H1 (cell line): ENCODE results near the gene C2CD4A. TPM values are rescaled to one million over a fixed set of nuclear protein-coding genes. Genes with fewer than 3 reads are reported as not detected.

Experiments
- CTCF ChIA-PET: fragments of 300-600 bp; sonication (Branson Sonifier 250); formaldehyde crosslinking; loops from one replicate; lab custom pipeline; 2021; ENCODE audit not compliant: partially characterized antibody; lab: Charles Lee
- POLR2A ChIA-PET: fragments of 300-600 bp; sonication (Branson Sonifier 250); formaldehyde crosslinking; loops from one replicate; lab custom pipeline; 2021; ENCODE audit warnings: inconsistent platforms; ENCODE audit not compliant: partially characterized antibody; lab: Charles Lee
- DNase-seq, 2 experiments: peaks; one replicate each; pipeline versions ENCODE4 v3.0.0 to v3.0.0-alpha.2; 2010 to 2022; ENCODE audit warnings: low spot score in 2 of 2, low read depth in 1 of 2, mixed read lengths in 1 of 2
- FAIRE-seq: peaks from 2 replicates; lab custom pipeline; 2011; peaks lifted over from hg19 to GRCh38; lab: Jason Lieb, UNC
- H2AFZ ChIP-seq: 2 replicates; pipeline ENCODE4 v1.8.1; 2012; ENCODE audit warnings: low read length, inconsistent platforms
- H2AK5ac ChIP-seq: 2 replicates; pipeline ENCODE4 v1.6.1; 2013; ENCODE audit warnings: low read depth, low read length
- H2BK120ac ChIP-seq: replicated peaks from 2 replicates; pipeline ENCODE3; 2013; ENCODE audit warnings: low read depth, low read length, inconsistent platforms
- H2BK12ac ChIP-seq: 2 replicates; pipeline ENCODE4 v1.6.1; 2013; ENCODE audit warnings: low read depth, low read length
- H2BK15ac ChIP-seq: 2 replicates; pipeline ENCODE4 v1.6.1; 2013; ENCODE audit warnings: low read length
- H2BK20ac ChIP-seq: 2 replicates; pipeline ENCODE4 v1.6.1; 2013; ENCODE audit warnings: low read length
- H2BK5ac ChIP-seq: 2 replicates; pipeline ENCODE4 v1.6.1; 2013; ENCODE audit warnings: low read depth, low read length
- H3K14ac ChIP-seq: 2 replicates; pipeline ENCODE4 v1.6.1; 2013; ENCODE audit warnings: inconsistent platforms; ENCODE audit not compliant: insufficient read length
- H3K18ac ChIP-seq: 2 replicates; pipeline ENCODE4 v1.6.1; 2013; ENCODE audit warnings: low read length; ENCODE audit errors: extremely low read depth
- H3K23ac ChIP-seq: 2 replicates; pipeline ENCODE4 v1.6.1; 2013; ENCODE audit warnings: inconsistent platforms; ENCODE audit not compliant: insufficient read length
- H3K23me2 ChIP-seq: 2 replicates; pipeline ENCODE4 v1.6.1; 2013; ENCODE audit warnings: low read depth, low read length
- H3K27ac ChIP-seq: 2 replicates; pipeline ENCODE4 v1.6.1; 2011; ENCODE audit warnings: low read depth, low read length, inconsistent platforms
- H3K27me3 ChIP-seq, 4 experiments: replicated peaks in 1 of 4; 1 replicate in 1 of 4; 2 replicates in 3 of 4; pipeline versions ENCODE4 v1.6.1 to v1.8.1; 2011 to 2013; ENCODE audit warnings: low read length in 3 of 4, mild to moderate bottlenecking in 3 of 4, inconsistent platforms in 2 of 4, mixed read lengths in 2 of 4, moderate library complexity in 1 of 4; ENCODE audit not compliant: control insufficient read depth in 3 of 4, insufficient read depth in 3 of 4; ENCODE audit errors: extremely low read depth in 1 of 4
- H3K36me3 ChIP-seq, 4 experiments: 2 replicates each; pipeline versions ENCODE4 v1.6.1 to v1.8.1; 2011 to 2013; ENCODE audit warnings: mild to moderate bottlenecking in 4 of 4, low read length in 3 of 4, moderate library complexity in 2 of 4, control low read depth in 1 of 4, inconsistent platforms in 1 of 4; ENCODE audit not compliant: insufficient read depth in 4 of 4, control insufficient read depth in 2 of 4
- H3K4ac ChIP-seq: replicated peaks from 2 replicates; pipeline ENCODE3; 2013; ENCODE audit warnings: low read length, low read depth, mixed read lengths, inconsistent platforms; ENCODE audit not compliant: insufficient read length
- H3K4me1 ChIP-seq, 4 experiments: replicated peaks in 1 of 4; 1 replicate in 1 of 4; 2 replicates in 3 of 4; pipeline versions ENCODE4 v1.6.1 to v1.8.1; 2011 to 2013; ENCODE audit warnings: low read length in 3 of 4, inconsistent platforms in 2 of 4, mixed read lengths in 1 of 4; ENCODE audit not compliant: insufficient read depth in 4 of 4, control insufficient read depth in 3 of 4
- H3K4me2 ChIP-seq, 2 experiments: 2 replicates each; pipeline versions ENCODE4 v1.6.1 to v1.8.1; 2011 to 2013; ENCODE audit warnings: low read depth in 2 of 2, low read length in 2 of 2, control low read depth in 1 of 2, inconsistent platforms in 1 of 2, mild to moderate bottlenecking in 1 of 2; ENCODE audit not compliant: insufficient read depth in 1 of 2
- H3K4me3 ChIP-seq, 4 experiments: fragments of 200-600, 300-600 bp in 1 of 4; sonication (generic), shearing (Covaris generic), sonication (Bioruptor Twin) in 1 of 4; 2 replicates each; pipeline versions ENCODE4 v1.5.1 to v1.8.1; 2011 to 2016; ENCODE audit warnings: low read length in 4 of 4, low read depth in 3 of 4, control low read depth in 2 of 4, inconsistent platforms in 2 of 4, mild to moderate bottlenecking in 2 of 4, mixed read lengths in 1 of 4, moderate library complexity in 1 of 4; ENCODE audit not compliant: insufficient read depth in 2 of 4; ENCODE audit errors: extremely low read depth in 1 of 4
- H3K56ac ChIP-seq: replicated peaks from 2 replicates; pipeline ENCODE3; 2013; ENCODE audit warnings: low read depth, mild to moderate bottlenecking, mixed read lengths, low read length, inconsistent platforms; ENCODE audit not compliant: insufficient read length
- H3K79me1 ChIP-seq: 2 replicates; pipeline ENCODE4 v1.6.1; 2013; ENCODE audit warnings: low read depth, low read length, control low read depth
- H3K79me2 ChIP-seq, 2 experiments: 2 replicates each; pipeline versions ENCODE4 v1.6.1 to v1.8.1; 2012 to 2013; ENCODE audit warnings: low read length in 2 of 2, mild to moderate bottlenecking in 2 of 2, inconsistent platforms in 1 of 2; ENCODE audit not compliant: insufficient read depth in 2 of 2, control insufficient read depth in 1 of 2
- H3K9ac ChIP-seq, 4 experiments: replicated peaks in 1 of 4; 1 replicate in 1 of 4; 2 replicates in 3 of 4; pipeline versions ENCODE4 v1.6.1 to v1.8.1; 2011 to 2013; ENCODE audit warnings: low read depth in 3 of 4, low read length in 3 of 4, control low read depth in 2 of 4, mild to moderate bottlenecking in 2 of 4, moderate library complexity in 2 of 4, inconsistent platforms in 1 of 4; ENCODE audit errors: extremely low read depth in 1 of 4
- H3K9me3 ChIP-seq, 2 experiments: 2 replicates each; pipeline versions ENCODE4 v1.6.1 to v1.8.1; 2012 to 2013; ENCODE audit warnings: mild to moderate bottlenecking in 2 of 2, moderate library complexity in 2 of 2, control low read depth in 1 of 2, inconsistent platforms in 1 of 2, low read depth in 1 of 2, low read length in 1 of 2, mixed read lengths in 1 of 2; ENCODE audit not compliant: insufficient read depth in 2 of 2
- H4K20me1 ChIP-seq, 2 experiments: replicated peaks in 1 of 2; 2 replicates each; pipeline versions ENCODE3 to v1.8.1; 2011 to 2013; ENCODE audit warnings: inconsistent platforms in 2 of 2, low read length in 2 of 2, mild to moderate bottlenecking in 1 of 2; ENCODE audit not compliant: insufficient read depth in 2 of 2, control insufficient read depth in 1 of 2
- H4K5ac ChIP-seq: 2 replicates; pipeline ENCODE4 v1.6.1; 2013; ENCODE audit warnings: low read length, low read depth, mixed read lengths, inconsistent platforms; ENCODE audit not compliant: insufficient read length
- H4K8ac ChIP-seq: 2 replicates; pipeline ENCODE4 v1.8.0; 2013; ENCODE audit warnings: mild to moderate bottlenecking, moderate library complexity, low read length, inconsistent platforms; ENCODE audit not compliant: insufficient read depth; ENCODE audit errors: extremely low read depth
- H4K91ac ChIP-seq: replicated peaks from 2 replicates; pipeline ENCODE3; 2013; ENCODE audit warnings: low read length, mixed read lengths, inconsistent platforms; ENCODE audit not compliant: insufficient read length
- FOSL1 ChIP-seq: IDR thresholded peaks from 2 replicates; pipeline ENCODE4 v1.6.1; 2011; ENCODE audit warnings: mild to moderate bottlenecking, low read depth, low read length, moderate library complexity; ENCODE audit not compliant: insufficient read depth
- MAX ChIP-seq: IDR thresholded peaks from 2 replicates; pipeline ENCODE4 v1.6.1; 2012; ENCODE audit warnings: inconsistent platforms
- RAD21 ChIP-seq, 2 experiments: IDR thresholded peaks in 1 of 2; conservative IDR thresholded peaks in 1 of 2; 2 replicates each; pipeline ENCODE4 v1.6.1; 2011; ENCODE audit warnings: low read depth in 2 of 2, low read length in 2 of 2, improper control_type of control experiment in 1 of 2, inconsistent platforms in 1 of 2, mild to moderate bottlenecking in 1 of 2, moderate library complexity in 1 of 2
- WGBS, 2 experiments: shearing (Covaris generic) in 1 of 2; methylation state at CpG; one replicate each; pipeline versions ENCODE4 v1.1.6 to v1.1.7; 2013 to 2015; ENCODE audit warnings: low lambda C conversion rate in 2 of 2, mixed read lengths in 2 of 2, inconsistent platforms in 1 of 2, low coverage in 1 of 2, missing lambda C conversion rate in 1 of 2; ENCODE audit not compliant: insufficient replicate concordance in 2 of 2, insufficient coverage in 1 of 2, insufficient read length in 1 of 2; ENCODE audit errors: extremely low coverage in 1 of 2, missing lambda C conversion rate in 1 of 2; 5-methylcytosine and 5-hydroxymethylcytosine counted together
- polyA plus RNA-seq, 7 experiments: library from polyadenylated mRNA; depleted of rRNA in 3 of 7; stranded (reverse) in 5 of 7; unstranded in 2 of 7; fragments of >200 nt in 5 of 7; fragments of 200-250 nt in 2 of 7; gene quantifications; 1 replicate in 5 of 7; 2 replicates in 1 of 7; 4 replicates in 1 of 7; pipeline versions ENCODE4 v1.2.1 to v1.2.3, GENCODE V29; 2011 to 2013; ENCODE audit warnings: missing spikeins in 2 of 7, mixed read lengths in 2 of 7
- total RNA-seq: library from RNA; stranded (reverse); fragmentation: NEBNext Ultra II Directional; extraction: Animal tissue kit (Norgen Biotek cat#: 25700); gene quantifications from 2 replicates; pipeline ENCODE4 v1.2.1, GENCODE V29; 2021

The C2CD4A gene
- total and polyA plus RNA-seq, 2 of the 8 experiments (the other 6 are each of a cell fraction or from before 2014, with no cell fraction given) = not detected

- H3K23me2 ChIP-seq = no peaks in the 10 kb centered on the region
- H2BK20ac ChIP-seq = no peak overlapping the region
- H3K79me1 ChIP-seq = no peaks in the 10 kb centered on the region
- no peak overlapping the region for H2BK12ac ChIP-seq
- H4K5ac ChIP-seq = no peak overlapping the region
- no peak overlapping the region for H3K18ac ChIP-seq
- H3K36me3 ChIP-seq = no peaks in the 10 kb centered on the region
- WGBS, 2 experiments = 90% methylated on average over 7 of the region's 7 CpGs; no CpG with 5 or more reads in 1 of the 2 experiments
- H3K9ac ChIP-seq = no peak overlapping the region
- no peak overlapping the region for H2AK5ac ChIP-seq
- no peak overlapping the region for H2AFZ ChIP-seq
- H3K79me2 ChIP-seq = no peaks in the 10 kb centered on the region
- no peak overlapping the region for H2BK5ac ChIP-seq
- ChIA-PET CTCF (interaction anchor here (1.0 to 2.0 kb wide), 5 partner anchors 9 to 203 kb away, joined by 3 to 6 read pairs (median 4); no protein-coding TSS in a partner anchor), POLR2A (no interaction called here)
- no peaks in the 10 kb centered on the region for H3K27me3 ChIP-seq
- no peak for DNase-seq
- no peak overlapping the region for H3K14ac ChIP-seq
- no peak overlapping the region for H3K23ac ChIP-seq
- no peak overlapping the region for H2BK15ac ChIP-seq
- H3K4me2 ChIP-seq = no peak overlapping the region
- no peaks in the 10 kb centered on the region for H4K20me1 ChIP-seq
- H4K8ac ChIP-seq = no peak overlapping the region
- H3K9me3 ChIP-seq = no peaks in the 10 kb centered on the region
- H4K91ac ChIP-seq = no peak overlapping the region
- H3K27ac ChIP-seq = no peak overlapping the region
- no peak overlapping the region for H3K56ac ChIP-seq
- no peak for FAIRE-seq
- no peaks in the 10 kb centered on the region for H3K4me1 ChIP-seq
- no peak overlapping the region for H3K4ac ChIP-seq
- no peak overlapping the region for H2BK120ac ChIP-seq
- no peak overlapping the region for H3K4me3 ChIP-seq
- TF ChIP-seq RAD21 (IDR thresholded peaks at IDR 0.05 in 1 of 2, conservative IDR thresholded peaks at IDR 0.05 in 1 of 2; ENCODE audit: low read depth in 2 of 2, low read length in 2 of 2) (no peak), MAX (no peak), FOSL1 (no peak)
Observed at GRCh38 chr15:62103431-62103830, 36.7 kb downstream of the C2CD4A start.
